SK-MEL-5 (cell line): ENCODE results near the gene RHNO1. TPM values are rescaled to one million over a fixed set of nuclear protein-coding genes. Genes with fewer than 3 reads are reported as not detected.

Source experiments
- DNase-seq: peaks from one replicate; pipeline ENCODE4 v3.0.0-alpha.2; 2016; ENCODE audit warnings: low read depth, low spot score
- in situ Hi-C: cut with HindIII; loops from 2 replicates; pipeline ENCODE4 v1.10.0; 2016; ENCODE audit warnings: low sequenced_read_pairs, high pct_unique_total_duplicates, low pct_unique_long_range_greater_than_20kb
- polyA plus RNA-seq, 2 experiments: library from polyadenylated mRNA; depleted of rRNA; stranded (reverse); fragments of >200 nt; gene quantifications; 2 replicates each; pipeline ENCODE4 v1.2.3, GENCODE V29; 2015
- total RNA-seq: library from RNA; depleted of rRNA; stranded (reverse); fragments of >200 nt; shearing (Covaris generic); gene quantifications from 2 replicates; pipeline ENCODE4 v1.2.3, GENCODE V29; 2014; rRNA removed

RHNO1 gene, protein sequence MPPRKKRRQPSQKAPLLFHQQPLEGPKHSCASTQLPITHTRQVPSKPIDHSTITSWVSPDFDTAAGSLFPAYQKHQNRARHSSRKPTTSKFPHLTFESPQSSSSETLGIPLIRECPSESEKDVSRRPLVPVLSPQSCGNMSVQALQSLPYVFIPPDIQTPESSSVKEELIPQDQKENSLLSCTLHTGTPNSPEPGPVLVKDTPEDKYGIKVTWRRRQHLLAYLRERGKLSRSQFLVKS
- 34.8 and 40.9 TPM in 2 replicates for total RNA-seq
- polyA plus RNA-seq (2015; cell fraction: cytosol; rRNA removed): 32.2 and 40.0 TPM in 2 replicates
- polyA plus RNA-seq (2015; cell fraction: nucleus; rRNA removed): 16.4 and 24.5 TPM in 2 replicates

DNA sequence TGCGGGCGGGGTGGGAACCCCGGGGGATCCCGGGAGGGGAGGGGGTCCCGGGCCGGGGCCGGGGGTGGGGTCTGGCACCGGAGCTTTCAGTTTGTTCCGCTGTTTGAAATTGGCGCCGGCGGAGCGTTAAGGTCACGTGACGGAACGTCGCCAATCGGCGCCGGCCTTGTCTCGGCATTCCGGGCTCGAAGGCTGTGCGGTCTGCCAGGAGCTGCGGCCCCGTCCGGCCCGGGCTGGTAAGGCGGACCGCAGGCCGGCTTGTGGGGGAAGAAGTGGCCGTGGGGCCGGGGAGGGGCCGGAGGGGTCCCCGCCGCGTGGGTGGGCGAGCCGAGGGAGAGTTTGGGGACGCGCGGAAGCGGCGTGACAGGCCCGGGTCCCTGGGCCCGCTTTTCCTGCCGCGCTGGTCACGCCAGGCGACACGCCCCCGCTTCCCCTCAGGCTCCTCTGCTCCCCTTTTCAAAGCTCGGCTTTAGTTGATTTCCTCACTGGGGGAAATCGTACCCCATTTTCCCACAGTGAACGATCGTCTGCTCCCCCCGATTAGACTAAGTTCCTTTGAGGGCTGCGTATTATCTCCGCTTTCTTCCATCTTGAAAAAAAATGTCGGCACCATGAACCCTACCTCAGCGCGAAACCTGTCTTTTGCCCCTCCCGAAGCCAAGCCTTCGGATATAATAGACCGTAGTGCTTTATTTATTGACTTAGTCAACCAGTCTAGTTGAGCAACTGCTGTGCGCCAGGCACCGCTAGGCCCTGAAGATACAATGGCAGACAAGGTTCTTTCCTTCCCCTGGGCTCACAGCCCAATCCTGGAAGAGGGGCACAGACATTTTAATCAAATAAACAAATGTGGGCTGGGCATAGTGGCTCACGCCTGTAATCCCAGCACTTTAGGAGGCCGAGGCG, at the start of gene RHNO1, which contains the start of gene FOXM1:
Gene RHNO1, plus strand, starts transcription at position 177 of the 906 bp plus-strand sequence. CDS start 8,144 bp downstream, outside the sequence.
Gene FOXM1, minus strand, starts transcription at position 128 of the 906 bp plus-strand sequence. CDS start 2,696 bp downstream, outside the sequence.
- in situ Hi-C loops: no loop called here
- peak; percentile 86 for DNase-seq

DNA sequence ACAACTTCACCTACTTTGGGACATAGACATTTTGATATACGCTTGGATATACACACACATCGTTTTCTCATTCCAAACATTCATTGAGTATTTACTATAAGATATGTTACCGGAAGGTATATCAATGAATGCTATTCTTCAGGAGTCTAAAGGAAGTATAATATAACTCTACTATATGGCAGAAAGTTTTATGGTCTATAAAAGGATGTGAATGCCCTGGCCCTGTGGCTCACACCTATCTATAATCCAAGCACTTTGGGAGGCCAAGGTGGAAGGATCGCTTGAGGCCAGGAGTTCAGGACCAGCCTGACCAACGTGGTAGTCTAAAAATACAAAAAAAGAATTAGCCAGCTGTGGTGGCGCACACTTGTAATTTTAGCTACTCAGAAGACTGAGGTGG, 47.7 kb upstream of the RHNO1 start:
- DNase-seq: no peak
- in situ Hi-C loops: no loop called here

DNA sequence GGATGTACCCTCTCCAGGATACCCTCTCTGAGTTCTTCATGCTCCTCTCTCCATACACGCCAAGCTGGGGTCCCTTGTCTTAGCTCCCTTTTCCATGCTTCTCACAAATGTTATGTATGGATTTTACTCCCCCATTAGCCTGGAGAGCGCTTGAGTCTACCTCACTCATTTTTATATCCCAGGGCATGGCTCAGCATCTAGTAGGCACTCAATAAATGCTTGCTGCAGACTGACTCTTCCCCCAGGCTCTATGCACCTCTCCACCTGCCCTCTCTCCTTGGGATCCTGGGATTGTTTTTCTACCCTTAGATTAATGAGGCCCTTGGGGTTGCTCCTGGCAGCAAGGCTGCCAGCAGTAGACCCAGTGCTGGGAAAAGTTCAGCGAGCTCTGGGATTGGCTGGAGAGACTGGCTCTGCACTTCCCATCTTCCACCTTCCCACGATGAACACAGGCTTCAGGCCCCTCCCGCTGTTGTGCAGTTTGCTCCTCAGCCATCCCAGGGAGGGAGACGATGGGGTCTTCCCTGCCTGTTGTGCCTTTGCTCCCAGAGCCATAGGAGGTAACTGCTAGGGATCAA, 44.4 kb upstream of the RHNO1 start:
- in situ Hi-C loops: no loop called here
- no peak for DNase-seq

DNA sequence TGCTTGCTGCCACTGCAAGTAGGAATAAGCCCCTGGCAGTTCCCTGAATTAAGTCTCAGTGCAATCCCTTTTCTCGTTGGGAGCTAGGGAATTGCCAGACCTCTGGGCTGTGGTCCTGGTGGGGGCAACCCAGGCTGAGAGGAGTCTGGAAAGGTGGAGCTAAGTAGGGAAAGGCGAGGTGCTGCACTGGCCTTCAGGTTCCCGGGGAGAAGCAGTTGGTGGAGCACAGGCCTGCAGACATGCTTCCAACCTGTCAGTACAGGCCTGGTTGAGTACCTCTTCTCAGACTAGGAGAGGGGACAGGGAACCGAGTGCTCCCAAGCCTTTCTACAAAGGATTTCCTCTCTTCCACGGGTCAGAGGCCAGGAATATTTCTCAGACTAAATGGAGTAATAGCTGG, 43.7 kb upstream of the RHNO1 start:
- in situ Hi-C loops: no loop called here

DNA sequence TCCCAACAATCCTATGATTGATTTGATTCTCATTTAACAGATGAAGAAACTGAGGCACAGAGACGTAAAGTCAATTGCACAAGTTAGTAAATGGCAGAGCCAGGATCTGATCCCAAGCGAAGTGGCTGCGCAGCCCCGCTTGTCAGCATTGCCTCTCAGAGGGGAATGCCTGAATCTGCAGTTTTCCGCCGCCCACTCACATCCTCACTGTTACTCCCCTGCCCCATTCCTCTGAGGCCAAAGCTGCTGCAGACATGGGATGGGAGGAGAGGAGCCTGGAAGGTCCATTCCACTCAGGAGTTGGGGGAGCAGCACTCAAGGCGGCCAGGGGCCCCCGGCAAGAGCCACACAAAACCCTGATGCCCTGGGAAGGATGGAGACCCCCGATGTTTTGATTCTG, 43.2 kb upstream of the RHNO1 start:
- in situ Hi-C loops: no loop called here
- no peak for DNase-seq

More for the DNA sequence above, 43.7 kb upstream of the RHNO1 start:
- no peak for DNase-seq

DNA sequence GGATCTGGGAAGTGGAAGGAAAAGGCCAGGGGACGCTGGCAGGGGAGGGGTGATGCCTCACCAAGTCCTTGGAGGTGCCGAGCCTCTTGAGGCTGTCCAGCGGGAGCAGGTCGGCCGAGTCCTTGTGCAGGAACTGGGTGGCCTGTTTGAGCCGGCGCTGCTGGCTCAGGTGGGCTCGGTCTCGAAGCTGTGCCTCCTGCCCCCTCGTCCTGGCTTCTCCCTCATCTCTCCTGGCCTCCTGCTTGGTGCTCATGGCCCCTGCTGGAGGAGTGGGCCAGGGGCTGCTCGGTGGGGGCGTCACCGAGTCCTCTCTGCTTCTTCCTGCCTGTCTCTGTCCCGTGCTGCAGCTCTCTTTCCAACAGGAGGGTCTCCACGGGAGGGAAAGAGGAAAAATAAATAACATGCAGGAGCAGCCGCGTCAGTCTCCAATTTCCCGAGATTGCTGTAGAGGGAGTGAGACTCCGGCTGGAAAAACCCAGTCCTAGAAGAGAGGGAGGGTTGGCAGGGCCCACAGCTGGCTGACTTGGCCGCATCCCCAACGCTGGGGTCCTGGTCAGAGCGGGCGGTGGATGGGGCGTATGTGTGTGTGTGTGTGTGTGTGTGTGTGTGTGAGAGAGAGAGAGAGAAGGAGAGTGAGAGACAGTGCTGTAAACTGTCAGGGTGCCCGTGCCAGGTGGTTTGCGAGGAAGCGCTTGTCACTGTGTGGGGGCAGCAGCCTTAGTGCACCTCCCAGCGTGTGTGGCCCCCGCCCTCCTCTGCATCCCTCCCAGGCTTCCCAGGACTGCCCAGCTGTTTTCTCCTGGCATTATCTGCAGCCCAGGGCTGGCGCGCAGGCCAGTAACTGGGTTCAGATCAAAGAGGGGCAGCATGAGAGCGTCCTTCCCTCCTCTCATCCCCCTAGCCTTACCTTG, 42.2 kb upstream of the RHNO1 start, which contains the start of gene NRIP2:
Gene NRIP2, minus strand, starts transcription at position 455 of the 911 bp plus-strand sequence. Its CDS starts 52 bp downstream, at position 403.
- no peak for DNase-seq
- in situ Hi-C loops: no loop called here

DNA sequence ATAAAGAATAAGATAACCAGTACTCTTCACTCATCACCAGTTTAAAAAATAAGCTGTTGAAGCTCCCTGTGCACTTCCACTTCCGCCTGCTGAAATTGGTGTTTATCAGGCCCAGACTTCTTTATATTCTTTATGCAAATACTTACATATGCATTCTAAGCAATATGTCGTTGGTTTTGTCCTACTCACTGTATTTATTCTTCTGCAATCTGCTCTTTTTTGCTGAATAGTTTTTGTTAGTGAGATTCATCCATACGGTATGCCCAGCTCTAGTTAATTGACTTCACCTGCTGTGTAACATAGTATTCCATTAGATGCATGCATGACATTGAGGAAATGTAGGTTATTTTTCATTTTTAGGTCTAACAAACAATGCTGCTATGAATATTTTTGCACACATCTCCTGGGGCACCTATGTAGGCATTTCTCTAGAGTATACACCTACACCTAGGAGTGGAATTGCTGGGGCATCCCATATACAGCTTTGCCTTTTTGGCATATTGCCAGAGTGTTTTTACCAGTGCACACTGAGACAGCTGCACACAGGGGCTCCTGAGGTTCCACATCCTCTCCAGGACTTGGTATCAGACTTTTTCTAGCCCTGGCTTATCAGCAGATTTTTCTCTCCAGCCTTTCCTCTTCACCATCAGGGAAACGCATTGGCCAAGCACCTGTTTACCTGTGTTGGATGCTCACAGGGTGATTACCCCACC, 41.2 kb upstream of the RHNO1 start:
- DNase-seq: no peak
- in situ Hi-C loops: no loop called here

DNA sequence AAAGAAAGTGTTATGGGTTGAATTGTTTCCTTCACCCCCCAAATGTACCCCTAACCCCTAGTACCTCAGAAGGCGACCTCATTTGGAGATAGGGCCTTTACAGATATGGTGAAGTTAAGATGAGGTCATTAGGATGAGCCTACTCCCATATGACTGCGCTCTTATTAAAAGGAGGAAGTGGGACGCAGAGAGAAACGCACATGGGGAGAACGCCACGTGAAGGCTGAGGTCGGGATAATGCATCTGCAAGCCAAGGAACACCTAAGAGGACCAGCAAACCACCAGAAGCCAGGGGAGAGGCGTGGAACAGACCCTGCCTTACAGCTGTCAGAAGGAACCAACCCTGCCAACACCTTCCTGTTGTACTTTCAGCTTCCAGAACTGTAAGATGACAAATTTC, 40.4 kb upstream of the RHNO1 start:
- in situ Hi-C loops: no loop called here
- DNase-seq: no peak

DNA sequence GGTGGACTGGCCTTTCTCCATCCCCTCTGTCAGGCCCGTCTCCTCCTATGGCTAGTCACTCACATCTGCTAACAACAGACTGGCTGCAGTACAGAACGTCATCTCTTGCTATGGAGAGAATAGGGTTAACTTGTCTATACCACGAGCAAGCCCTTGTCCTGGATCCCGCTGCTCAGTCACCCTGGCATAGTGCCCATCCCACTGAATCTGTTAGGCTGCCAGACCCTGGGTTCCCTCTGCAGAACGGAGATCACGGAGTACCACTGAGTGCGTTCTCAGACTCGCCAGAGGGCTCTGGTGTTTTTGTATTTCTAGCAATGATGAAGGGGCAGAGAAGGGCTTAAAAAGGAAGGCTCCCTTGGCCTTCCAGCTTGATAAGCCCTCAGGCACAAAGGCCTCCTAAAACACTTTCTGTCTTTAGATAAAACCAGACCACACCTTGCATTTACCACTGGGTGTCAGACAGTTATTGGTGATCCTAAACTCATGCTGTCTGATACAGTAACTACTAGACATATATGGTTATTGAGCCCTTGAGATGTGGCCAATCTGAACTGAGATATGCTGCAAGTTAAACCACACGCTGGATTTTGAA, 35.9 kb upstream of the RHNO1 start:
- no peak for DNase-seq
- in situ Hi-C loops: no loop called here

DNA sequence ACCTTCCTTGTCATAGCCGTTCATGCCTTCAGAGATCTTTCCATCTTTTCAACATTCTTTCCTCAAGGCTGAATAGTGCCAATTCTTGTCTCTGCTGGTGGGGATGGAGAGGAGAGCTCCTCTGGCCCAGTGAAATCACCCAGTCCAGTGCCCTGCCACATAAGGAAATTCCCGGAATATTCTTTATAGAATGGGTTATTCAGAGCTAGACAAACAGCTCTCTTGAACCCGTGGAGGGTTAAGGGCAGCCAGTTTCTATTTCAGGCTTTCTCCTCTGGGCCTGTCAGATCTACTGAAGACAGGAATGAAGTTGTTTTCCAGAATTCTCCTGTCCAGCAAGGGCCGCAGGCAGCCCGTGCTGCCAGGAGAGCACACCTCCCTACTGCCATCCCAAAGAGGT, 34.1 kb upstream of the RHNO1 start:
- DNase-seq: peak; percentile 52
- in situ Hi-C loops: no loop called here

DNA sequence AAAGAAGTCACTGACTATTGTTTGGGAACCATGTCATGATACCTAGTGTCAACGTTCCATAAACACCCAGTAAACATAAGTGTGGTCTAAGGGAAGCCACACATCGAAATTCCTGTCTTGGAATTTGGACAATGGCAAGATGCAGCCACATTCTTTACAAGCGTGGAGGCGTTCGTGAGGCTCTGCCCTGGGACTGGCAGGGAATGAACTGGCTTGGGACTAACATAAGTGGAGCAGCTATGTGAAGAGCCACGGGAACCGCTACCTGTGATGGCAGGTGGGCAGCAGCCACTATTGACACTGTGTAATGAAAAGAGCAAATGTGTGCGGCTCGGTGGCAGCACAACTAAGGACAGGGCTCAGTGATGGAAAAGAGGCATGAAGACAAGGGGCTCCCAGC, 32.2 kb upstream of the RHNO1 start:
- in situ Hi-C loops: no loop called here
- DNase-seq: no peak

DNA sequence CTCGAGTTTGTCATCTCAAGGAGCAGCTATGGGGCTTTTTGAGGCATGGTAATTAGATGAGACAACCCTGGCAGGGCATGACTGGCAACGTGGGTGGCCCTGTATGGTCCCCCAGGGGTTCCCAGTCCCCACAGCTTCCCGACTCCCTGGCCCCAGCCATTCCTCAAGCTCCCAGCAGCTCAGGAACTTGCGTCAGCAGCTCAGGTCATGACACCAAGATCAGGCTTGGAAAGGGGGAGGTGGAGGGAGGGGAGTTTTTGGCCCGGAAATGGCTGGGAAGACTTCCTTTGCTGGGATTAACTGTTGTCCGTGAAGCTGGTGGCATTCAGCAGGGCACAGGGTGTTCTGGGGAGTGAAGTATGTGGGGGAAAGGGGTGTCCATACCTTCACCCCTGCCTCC, 31.7 kb upstream of the RHNO1 start:
- in situ Hi-C loops: no loop called here

DNA sequence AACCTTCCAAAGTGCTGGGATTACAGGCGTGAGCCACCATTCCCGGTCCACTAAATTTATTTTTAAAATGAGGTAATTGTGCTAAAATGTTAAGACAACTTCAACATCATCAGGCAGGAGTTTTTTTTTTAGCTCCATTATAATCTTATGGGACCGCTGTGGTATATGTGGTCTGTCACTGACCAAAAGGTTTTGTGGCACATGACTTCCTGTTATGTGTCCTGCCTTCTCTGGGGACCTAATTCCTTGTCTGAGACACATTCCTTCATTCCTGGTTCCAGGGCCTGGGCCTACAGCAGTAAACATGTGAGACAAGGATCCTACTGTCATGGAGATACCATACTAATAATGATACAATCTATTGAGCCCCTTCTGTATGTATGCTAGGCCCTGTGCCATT, 25.1 kb upstream of the RHNO1 start:
- peak; percentile 34 for DNase-seq
- in situ Hi-C loops: no loop called here

More for the DNA sequence above, 31.7 kb upstream of the RHNO1 start:
- DNase-seq: no peak

DNA sequence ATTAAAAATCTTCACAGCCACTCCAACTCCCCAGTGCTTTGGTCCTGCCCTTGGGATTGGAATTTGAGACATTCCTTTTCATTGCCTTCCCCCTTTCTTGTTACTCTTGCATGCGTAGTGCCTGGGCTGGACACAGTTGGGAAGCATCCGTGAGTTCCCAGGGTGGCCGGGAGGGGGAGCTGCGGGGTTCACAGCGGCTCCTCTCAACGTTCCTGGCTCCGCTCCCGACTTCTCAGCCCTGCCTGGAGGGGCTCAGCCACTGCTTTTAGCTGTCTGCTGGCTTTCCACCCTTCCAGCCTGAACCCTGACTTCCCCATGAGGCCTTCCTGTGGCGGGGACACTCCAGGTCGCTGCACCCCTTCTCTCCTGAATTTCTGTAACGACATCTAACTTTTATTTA, 23.4 kb upstream of the RHNO1 start:
- in situ Hi-C loops: no loop called here

DNA sequence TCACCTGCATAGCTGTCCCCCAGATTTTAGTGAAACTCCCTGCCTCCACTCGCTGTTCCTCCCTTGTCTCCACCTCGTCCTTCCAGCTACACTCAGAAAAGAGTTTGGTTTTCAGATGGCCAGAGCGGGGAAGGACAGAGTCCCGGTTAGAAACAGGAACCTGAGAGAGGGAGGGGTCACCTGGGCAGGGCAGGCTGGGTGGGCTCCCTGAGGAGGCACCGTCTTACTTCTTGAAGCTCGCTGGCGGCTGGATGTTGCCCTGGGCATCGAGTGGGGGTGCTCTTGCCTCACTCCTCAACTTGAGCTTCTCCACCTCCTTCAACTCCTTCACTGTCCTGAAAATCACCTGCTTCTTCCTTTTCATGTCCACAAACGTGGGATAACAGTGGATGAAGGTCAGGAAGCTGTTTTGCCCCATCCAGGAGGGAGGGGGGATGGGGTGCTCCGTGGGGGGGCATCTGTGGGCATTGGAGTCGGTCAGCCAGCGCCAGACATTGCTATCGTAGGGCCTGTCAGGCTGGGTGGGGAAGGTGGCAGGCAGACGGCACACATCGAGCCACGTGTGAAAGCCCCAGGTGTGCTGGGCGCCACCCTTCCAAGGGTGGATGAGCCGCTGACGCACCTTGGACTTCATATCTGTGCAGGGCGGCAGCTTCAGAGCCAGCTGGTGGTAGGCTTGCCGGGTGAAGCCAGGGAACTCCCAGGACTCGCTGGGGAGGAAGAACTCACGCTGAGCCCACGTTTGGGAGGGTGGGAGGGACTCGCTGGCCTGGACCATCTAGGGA, 22.2 kb upstream of the RHNO1 start:
- DNase-seq: no peak
- in situ Hi-C loops: no loop called here

More for the DNA sequence above, 23.4 kb upstream of the RHNO1 start:
- DNase-seq: peak; percentile 88
